ENCODE results near the gene GATA2. TPM values are rescaled to one million over a fixed set of nuclear protein-coding genes. Genes with fewer than 3 reads are reported as not detected.

GATA2 gene
- total RNA-seq, 1 donor from 2014 or later: 68.3 TPM

GRCh38 chr3:128483657-128484403 is 9.2 kb downstream of the GATA2 start:
- intact Hi-C loops (cut with DNase I): no loop called here
- Histone ChIP-seq H3K27me3 (ENCODE audit: low read depth) (peaks cover 86% of the 10 kb centered on the region), H3K9me3 (no peaks in the 10 kb centered on the region), H3K36me3 (peaks cover 10% of the 10 kb centered on the region), H3K4me3 (peak overlapping the region; percentile 65), H3K27ac (peak overlapping the region; percentile 89), H3K4me1 (peaks cover 49% of the 10 kb centered on the region)
- ATAC-seq: no peak
- TF ChIP-seq, protein P1, sequence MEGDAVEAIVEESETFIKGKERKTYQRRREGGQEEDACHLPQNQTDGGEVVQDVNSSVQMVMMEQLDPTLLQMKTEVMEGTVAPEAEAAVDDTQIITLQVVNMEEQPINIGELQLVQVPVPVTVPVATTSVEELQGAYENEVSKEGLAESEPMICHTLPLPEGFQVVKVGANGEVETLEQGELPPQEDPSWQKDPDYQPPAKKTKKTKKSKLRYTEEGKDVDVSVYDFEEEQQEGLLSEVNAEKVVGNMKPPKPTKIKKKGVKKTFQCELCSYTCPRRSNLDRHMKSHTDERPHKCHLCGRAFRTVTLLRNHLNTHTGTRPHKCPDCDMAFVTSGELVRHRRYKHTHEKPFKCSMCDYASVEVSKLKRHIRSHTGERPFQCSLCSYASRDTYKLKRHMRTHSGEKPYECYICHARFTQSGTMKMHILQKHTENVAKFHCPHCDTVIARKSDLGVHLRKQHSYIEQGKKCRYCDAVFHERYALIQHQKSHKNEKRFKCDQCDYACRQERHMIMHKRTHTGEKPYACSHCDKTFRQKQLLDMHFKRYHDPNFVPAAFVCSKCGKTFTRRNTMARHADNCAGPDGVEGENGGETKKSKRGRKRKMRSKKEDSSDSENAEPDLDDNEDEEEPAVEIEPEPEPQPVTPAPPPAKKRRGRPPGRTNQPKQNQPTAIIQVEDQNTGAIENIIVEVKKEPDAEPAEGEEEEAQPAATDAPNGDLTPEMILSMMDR (IDR thresholded peaks at IDR 0.05): no peak
- peak; percentile 38 for DNase-seq

DNA sequence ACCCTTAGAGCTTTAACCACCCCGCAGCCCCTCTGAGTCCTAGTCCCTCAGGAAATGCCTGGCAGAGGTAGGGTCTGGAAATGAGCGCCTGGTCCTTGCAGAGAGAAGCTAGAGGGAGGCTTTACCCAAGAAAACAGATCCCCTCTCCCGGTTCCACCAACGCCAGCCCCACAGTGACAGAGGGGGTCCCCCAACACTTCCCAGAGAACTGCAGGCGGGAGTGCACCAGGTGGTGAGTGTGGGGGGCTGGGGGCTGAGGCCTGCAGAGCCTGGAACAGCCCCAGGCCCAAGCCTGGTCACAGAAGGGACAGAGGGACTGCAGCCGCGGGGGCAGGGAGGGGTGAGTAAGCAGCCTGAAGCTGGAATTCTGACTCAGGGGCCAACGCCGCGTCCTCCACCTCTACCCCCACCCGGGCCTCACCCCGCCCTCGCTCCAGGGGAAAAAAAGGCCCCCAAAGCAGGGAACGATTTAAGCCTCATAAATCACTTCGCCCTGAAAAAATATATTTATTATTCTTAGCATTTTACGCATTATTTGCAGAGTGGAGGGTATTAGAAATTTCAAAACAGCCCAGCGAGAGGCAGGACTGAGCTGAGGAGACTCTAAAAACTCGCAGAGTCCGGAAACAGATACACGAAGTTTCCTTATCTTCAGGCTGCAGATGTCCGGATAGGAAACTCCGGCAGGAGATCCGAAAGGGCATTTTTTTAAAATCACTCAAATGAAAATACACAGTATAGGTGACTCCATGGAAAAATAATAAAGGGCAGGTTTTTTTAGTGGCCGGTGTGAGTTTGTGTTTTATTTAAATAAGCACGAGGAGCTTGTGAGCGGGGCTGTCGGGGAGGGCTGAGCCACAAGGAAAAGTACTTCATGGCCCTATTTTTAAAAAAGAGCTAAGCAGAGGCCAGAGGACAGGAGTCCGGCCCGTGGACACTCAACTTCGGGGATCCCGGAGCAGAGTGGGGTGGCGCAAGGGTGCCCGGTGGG is 10.0 kb downstream of the GATA2 start:
- peaks cover 10% of the 10 kb centered on the region for H3K36me3 ChIP-seq
- TF ChIP-seq, protein P1 (IDR thresholded peaks at IDR 0.05): no peak
- H3K9me3 ChIP-seq: no peaks in the 10 kb centered on the region
- peak overlapping the region; percentile 89 for H3K27ac ChIP-seq
- intact Hi-C loops (cut with DNase I): no loop called here
- peak overlapping the region; percentile 65 for H3K4me3 ChIP-seq
- H3K4me1 ChIP-seq: peaks cover 40% of the 10 kb centered on the region
- peaks cover 78% of the 10 kb centered on the region for H3K27me3 ChIP-seq (ENCODE audit: low read depth)
- peak; percentile 47 for DNase-seq
- ATAC-seq: peak in 1 of 2 donors; percentile 8

DNA sequence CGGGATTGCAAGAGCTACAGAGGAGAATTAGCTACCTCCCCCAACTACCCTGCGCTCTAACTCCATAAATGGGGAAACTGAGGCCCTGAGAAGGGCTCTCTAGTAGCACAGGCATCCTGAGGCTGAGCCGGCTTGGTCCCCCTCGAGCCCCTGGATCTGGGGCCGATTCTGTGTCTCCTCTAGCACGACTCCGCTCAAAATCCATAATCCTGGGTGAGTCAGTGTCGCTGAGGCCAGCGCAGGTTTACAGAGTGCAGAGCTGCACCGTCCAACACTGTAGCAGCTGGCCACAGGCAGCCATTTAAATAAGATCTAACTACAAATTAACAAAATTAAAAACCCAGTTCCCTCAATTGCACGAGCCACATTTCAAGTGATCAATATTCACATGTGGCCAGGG is 10.8 kb downstream of the GATA2 start:
- Histone ChIP-seq H3K27me3 (ENCODE audit: low read depth) (peaks cover 75% of the 10 kb centered on the region), H3K4me1 (peaks cover 32% of the 10 kb centered on the region), H3K9me3 (no peaks in the 10 kb centered on the region), H3K4me3 (peak overlapping the region; percentile 65), H3K36me3 (peaks cover 10% of the 10 kb centered on the region), H3K27ac (peak overlapping the region; percentile 60)
- TF ChIP-seq, protein P1 (IDR thresholded peaks at IDR 0.05): no peak
- ATAC-seq (no peak), DNase-seq (peak; percentile 34)
- intact Hi-C loops (cut with DNase I): no loop called here

- Histone ChIP-seq H3K36me3 (peaks cover 10% of the 10 kb centered on the region), H3K27ac (peak overlapping the region; percentile 60), H3K9me3 (no peaks in the 10 kb centered on the region), H3K4me3 (peak overlapping the region; percentile 32), H3K4me1 (peaks cover 25% of the 10 kb centered on the region), H3K27me3 (ENCODE audit: low read depth) (peaks cover 71% of the 10 kb centered on the region)
- TF ChIP-seq, protein P1 (IDR thresholded peaks at IDR 0.05): no peak
- ATAC-seq: peak in 1 of 2 donors; percentile 25
- DNase-seq: peak; percentile 52
- intact Hi-C loops (cut with DNase I): no loop called here
Measured at GRCh38 chr3:128481438-128481942, 11.5 kb downstream of the GATA2 start.

DNA sequence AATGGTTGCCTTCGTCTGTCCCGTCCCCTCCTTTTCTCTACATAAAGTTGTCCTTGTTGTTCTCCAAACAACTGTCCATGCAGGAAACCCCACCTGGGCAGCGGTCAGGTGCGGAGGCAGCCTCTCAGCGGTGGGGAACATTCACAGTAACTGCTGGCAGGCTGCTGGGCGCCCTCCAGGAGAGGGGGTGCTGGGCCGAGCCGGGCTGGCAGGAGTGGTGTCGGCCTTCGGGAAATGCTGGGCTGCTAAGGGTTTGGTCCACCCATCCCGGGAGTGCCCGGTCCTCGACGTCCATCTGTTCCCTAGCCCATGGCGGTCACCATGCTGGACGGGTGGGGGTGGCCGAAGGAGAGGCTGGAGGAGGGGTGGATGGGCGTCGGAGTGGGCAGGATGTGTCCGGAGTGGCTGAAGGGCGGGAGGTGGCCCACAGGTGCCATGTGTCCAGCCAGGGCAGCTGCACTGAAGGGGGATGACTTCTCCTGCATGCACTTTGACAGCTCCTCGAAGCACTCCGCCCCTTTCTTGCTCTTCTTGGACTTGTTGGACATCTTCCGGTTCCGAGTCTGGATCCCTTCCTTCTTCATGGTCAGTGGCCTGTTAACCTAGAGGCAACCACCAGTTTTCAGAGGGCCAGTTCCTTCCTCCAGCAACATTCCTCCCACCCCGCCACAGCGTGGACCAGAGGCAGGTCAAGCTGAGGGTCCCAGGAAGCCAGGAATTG is 12.1 kb downstream of the GATA2 start:
- Histone ChIP-seq H3K36me3 (peaks cover 10% of the 10 kb centered on the region), H3K27me3 (ENCODE audit: low read depth) (peaks cover 65% of the 10 kb centered on the region), H3K4me1 (peaks cover 23% of the 10 kb centered on the region), H3K4me3 (peak overlapping the region; percentile 32), H3K9me3 (no peaks in the 10 kb centered on the region), H3K27ac (peak overlapping the region; percentile 60)
- DNase-seq: no peak
- no peak for ATAC-seq
- TF ChIP-seq, protein P1 (IDR thresholded peaks at IDR 0.05): no peak
- intact Hi-C loops (cut with DNase I): no loop called here
